ENCODE data around the gene MRPL17.

MRPL17 gene

GRCh38 chr11:6653097-6653496 lies 30.0 kb downstream of the MRPL17 start:
- no peak for DNase-seq

GRCh38 chr11:6652182-6652581 lies 31.0 kb downstream of the MRPL17 start:
- no peak for DNase-seq

GRCh38 chr11:6650980-6651379 lies 32.2 kb downstream of the MRPL17 start:
- peak; percentile 55 for DNase-seq

GRCh38 chr11:6650104-6650503 lies 33.0 kb downstream of the MRPL17 start:
- DNase-seq, result no peak

- no peak for DNase-seq
Observed at GRCh38 chr11:6648501-6648900, 34.6 kb downstream of the MRPL17 start.

- DNase-seq, result no peak
Observed at GRCh38 chr11:6647836-6648235, 35.3 kb downstream of the MRPL17 start.

GRCh38 chr11:6646918-6647679 lies 36.0 kb downstream of the MRPL17 start:
- DNase-seq, result peak; percentile 45

- DNase-seq, result peak; percentile 16
Observed at GRCh38 chr11:6646576-6646917, 36.6 kb downstream of the MRPL17 start.

- DNase-seq, result no peak
Observed at GRCh38 chr11:6646071-6646470, 37.1 kb downstream of the MRPL17 start.

GRCh38 chr11:6642957-6643356 lies 40.2 kb downstream of the MRPL17 start:
- DNase-seq, result no peak

- no peak for DNase-seq
Observed at GRCh38 chr11:6640985-6641701, 42.0 kb downstream of the MRPL17 start.

GRCh38 chr11:6640036-6640984 lies 42.8 kb downstream of the MRPL17 start:
- DNase-seq, result no peak

GRCh38 chr11:6638429-6638828 lies 44.7 kb downstream of the MRPL17 start:
- DNase-seq, result no peak

GRCh38 chr11:6637871-6638270 lies 45.3 kb downstream of the MRPL17 start:
- DNase-seq, result no peak

GRCh38 chr11:6636480-6636879 lies 46.7 kb downstream of the MRPL17 start:
- no peak for DNase-seq

- DNase-seq, result no peak
Observed at GRCh38 chr11:6635082-6635932, 47.8 kb downstream of the MRPL17 start.

GRCh38 chr11:6634534-6634933 lies 48.6 kb downstream of the MRPL17 start:
- no peak for DNase-seq

GRCh38 chr11:6633422-6634408 lies 49.4 kb downstream of the MRPL17 start:
- no peak for DNase-seq

- no peak for DNase-seq
Observed at GRCh38 chr11:6632116-6633073, 50.7 kb downstream of the MRPL17 start.

GRCh38 chr11:6631361-6631890 lies 51.7 kb downstream of the MRPL17 start:
- DNase-seq, result no peak
